ENCODE measurements around the gene LRCH4.

The LRCH4 gene

GRCh38 chr7:100582041-100582579, 3.8 kb downstream of the LRCH4 start:
- DNase-seq (ENCODE audit: low read depth) = no peak

GRCh38 chr7:100580466-100581283, 5.3 kb downstream of the LRCH4 start:
- DNase-seq (ENCODE audit: low read depth) = no peak

- DNase-seq (ENCODE audit: low read depth) = no peak
Observed at GRCh38 chr7:100578246-100579183, 7.4 kb downstream of the LRCH4 start.

DNA sequence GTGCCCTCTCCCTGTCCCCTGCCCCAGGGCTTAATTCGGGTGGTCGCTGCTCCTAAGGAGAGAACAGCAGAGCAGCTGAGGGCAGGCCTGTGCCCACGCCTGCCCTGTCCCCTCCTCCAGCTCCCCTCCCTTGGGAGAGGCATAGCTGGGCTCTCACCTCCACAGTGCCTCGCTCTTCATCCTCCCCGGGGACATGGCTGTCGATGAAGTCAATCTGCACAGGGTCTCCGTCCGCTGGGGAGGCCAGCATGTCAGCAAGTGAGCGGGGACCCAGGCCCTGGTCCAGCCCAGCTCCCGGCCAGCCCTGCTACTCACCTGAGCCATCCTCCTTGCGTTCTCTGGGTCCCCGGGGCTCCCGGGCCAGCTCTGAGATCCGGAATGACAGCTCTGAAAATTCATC, 8.4 kb downstream of the LRCH4 start:
- DNase-seq (ENCODE audit: low read depth) = no peak

- DNase-seq (ENCODE audit: low read depth) = no peak
Observed at GRCh38 chr7:100577103-100577502, 8.8 kb downstream of the LRCH4 start.

GRCh38 chr7:100576384-100576993, 9.4 kb downstream of the LRCH4 start:
- no peak for DNase-seq (ENCODE audit: low read depth)

GRCh38 chr7:100575746-100576383, 10.1 kb downstream of the LRCH4 start:
- no peak for DNase-seq (ENCODE audit: low read depth)

DNA sequence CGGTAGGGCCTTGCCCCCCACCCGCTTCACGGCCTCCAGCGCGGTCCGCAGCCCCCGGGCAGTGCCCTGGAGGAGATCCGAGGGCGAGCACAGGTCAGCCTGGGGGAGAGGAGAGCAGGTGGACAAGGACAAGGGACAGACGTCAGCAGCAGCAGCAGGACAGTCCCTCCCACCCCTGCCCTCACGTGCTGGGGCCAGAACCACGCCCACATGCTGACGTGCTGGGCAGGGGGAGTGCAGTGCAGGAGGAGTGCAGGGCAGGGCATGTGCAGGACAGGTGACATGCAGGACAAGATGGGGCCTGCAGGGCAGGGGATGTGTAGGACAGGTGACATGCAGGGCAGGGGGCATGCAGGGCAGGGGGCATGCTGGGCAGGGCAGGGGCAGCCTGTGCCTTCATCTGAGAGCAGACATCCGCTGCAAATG, 10.7 kb downstream of the LRCH4 start:
- no peak for DNase-seq (ENCODE audit: low read depth)

DNA sequence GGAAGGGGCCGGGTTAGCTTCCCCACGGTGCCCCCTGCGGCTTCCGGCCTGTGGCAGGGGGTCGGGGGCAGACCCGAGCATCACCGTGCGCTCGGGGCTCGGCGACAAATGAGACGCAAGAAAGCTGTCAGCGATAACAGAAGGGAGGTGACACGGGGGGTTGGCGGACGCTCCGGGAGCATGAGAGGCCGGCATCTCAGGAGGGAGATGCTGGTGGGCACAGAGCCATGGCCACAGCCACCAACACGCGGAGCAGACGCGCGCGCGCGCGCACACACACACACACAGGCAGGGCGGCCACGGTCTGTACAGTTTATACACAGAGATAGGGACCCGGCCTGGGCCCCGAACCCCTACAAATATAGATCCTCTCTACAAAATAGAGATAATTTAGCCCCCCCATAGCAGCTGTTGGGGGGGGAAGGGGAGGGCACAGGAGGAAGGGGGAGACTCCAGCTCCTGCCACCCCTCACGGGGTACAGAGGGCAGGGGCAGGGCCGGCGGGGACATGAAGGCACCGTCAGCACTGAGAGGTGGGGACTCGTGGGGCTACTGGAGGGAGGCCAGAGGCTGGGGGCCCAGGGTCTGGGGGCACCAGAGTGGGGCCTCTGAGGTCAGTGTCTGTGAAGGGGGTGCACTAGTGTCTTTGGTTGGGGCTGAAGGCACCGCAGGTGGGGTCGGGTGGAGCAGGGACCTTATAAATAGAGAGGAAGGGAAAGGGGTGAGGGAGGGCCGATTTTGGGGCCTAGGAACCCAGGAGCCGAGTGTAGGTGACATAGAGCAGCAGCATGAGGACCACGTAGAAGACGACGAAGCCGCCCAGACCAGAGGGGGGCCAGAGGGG, 11.3 kb downstream of the LRCH4 start:
- no peak for DNase-seq (ENCODE audit: low read depth)

DNA sequence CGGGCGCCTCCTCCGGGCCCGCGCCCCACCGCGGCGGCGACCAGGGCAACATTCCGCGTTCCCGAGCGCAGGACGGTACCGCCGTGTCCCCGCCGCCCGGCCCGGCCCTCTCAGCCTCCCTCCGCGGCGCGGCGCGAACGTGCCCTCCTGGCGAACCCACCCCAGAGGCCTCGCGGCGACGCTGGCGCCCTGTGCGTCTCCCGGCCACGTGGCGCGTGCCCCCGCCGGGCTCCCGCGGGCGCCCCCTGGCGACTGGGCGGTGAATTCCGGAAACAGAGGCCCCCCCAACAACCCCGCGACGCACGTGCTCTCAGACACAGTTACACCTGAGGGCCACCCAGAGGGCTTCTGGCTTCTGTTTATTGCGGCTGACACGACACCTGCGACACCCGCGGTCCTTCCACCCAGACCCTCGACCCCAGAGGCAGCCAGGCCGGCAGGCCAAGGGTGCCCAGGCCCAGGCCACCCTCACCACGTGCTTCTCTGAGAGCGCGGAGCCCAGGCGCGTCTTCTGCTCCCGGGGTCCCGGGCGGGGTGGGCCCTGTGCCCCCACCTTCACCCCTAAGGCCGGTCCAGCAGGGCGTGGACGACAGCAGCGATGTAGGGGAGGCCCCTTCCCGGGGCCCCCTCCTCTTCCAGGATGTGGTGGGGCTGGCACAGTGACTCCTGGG, 12.1 kb downstream of the LRCH4 start, which contains the start of gene SAP25:
Gene SAP25 (minus strand): TSS at position 210 of the 671 bp plus-strand sequence. CDS start 158 bp downstream, at position 52.
- DNase-seq (ENCODE audit: low read depth) = no peak

DNA sequence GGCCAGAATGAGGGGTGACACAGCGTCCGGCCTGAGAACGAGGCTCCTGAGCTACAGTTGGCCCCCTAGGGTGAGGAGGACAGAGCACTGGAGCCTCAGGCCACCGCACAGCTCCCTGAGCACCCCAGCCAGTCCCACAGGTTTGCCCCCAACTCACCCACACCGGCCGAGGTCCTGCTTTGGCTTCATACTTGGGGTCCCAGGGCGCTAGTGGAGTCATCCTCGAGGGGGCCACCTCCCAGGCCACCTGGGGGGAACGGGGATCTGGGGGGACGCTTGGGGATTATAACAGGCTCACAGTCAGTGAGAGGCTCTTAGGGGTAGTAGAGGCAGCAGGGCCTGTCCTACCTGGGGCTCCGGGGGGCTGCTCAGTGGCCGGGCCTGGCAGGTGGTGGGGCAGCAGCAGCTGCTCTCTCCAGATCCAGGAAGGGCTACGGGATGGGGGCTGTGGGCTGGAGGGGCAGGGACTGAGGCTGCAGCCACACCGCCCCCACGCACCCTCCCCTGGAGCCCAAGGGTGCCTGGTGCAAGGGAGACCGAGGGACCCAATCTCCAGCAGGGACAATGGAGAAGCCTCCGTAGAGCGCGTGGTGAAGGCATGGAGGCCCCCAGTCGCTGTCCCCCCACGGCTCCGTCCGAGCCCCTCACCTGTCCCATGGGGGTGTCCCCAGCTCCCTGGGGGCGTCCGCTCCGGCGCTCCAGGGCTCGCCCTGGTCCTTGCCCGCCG, 12.8 kb downstream of the LRCH4 start:
- no peak for DNase-seq (ENCODE audit: low read depth)

- DNase-seq (ENCODE audit: low read depth) = no peak
Observed at GRCh38 chr7:100572281-100572948, 13.5 kb downstream of the LRCH4 start.

GRCh38 chr7:100571829-100572116, 14.2 kb downstream of the LRCH4 start:
- no peak for DNase-seq (ENCODE audit: low read depth)

DNA sequence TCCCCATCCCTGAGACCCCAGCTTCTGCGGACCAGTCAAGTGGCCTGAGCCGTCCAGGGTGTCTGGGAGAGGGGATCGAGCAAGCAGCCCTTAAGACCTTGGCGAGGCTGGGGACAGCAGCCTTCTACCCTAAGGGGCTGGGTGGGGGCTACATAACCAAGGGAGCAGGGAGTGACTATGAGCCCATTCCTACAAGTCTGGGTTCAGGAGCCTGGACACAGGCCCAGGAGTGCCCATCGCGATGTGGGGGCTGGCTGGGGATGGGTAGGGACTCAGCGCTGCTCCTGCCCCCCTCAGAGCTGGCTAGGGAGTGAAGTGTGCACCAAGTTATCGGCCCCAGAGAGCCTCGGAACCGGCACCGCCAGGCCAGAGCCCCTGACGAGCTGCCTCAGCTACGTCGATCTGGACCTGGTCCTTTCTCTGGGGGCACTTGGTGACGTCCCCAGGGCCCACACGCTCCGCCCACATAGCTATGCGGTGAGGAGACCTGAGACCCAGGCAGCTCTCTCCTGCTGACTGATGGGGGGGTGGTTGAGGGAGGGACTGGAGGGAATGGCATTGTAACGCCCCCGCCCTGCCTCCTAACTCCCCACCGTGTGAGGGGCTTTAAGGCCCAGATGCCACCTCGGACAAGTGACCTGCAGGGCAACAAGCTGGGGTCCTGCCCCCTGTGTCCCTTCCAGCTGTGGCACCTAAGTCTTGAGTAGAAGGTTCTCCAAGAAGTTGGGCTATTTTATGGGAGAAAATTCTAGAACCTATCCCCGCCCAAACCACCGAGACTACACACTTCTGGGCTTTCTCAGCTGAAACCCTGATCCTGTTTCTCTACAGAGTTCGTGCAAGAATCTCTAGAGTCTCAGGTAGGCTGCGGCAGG, 14.7 kb downstream of the LRCH4 start:
- DNase-seq (ENCODE audit: low read depth) = no peak

GRCh38 chr7:100568896-100569844, 16.8 kb downstream of the LRCH4 start:
- no peak for DNase-seq (ENCODE audit: low read depth)

DNA sequence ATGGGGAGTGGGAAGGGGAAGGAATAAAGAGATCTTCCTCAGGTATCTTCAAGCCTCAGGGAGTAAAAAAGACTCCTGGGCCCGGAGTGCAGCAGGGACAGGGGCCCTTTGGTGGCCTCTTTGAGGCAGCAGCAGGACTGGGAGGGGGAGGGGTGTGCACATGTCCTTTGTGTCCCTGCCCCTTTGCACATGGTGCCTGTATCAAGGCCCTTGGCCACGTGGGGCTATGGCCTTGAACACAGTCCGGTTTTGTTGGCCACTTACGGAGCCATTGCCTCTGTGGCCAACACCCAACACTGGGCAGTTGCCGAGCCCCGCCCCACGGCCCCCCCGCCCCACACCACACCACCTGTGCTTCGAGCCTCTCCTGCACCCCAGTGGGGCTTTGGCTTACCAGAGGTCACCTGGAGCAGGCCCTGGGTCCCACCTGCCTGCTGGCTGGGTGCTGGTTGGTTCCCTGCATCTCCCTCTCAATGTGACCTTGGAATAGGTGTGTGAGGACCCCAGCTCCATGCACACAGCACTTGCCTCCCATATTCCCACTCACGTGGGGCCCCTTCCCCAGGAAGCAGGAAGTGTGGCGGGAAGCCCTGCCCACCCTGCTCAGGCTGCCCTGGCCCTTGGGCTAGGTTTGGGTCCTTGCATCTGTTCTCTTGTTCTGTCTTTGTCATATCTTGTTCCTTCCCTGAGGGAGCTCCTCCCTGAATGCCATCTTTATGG, 17.6 kb downstream of the LRCH4 start:
- no peak for DNase-seq (ENCODE audit: low read depth)
